Adipocyte (in vitro differentiated cells): ENCODE measurements around the gene AQP6.

Experiments
- DNase-seq: peaks from one replicate; pipeline ENCODE4 v3.0.0-alpha.2; 2015; ENCODE audit warnings: low read depth
- H3K27me3 ChIP-seq: replicated peaks from 2 replicates; pipeline ENCODE4 v1.7.0; 2013; ENCODE audit warnings: mild to moderate bottlenecking, low read length, moderate library complexity; ENCODE audit not compliant: control insufficient read depth, insufficient read depth
- H3K36me3 ChIP-seq: 2 replicates; pipeline ENCODE4 v1.7.0; 2013; ENCODE audit warnings: low read length, mild to moderate bottlenecking, moderate library complexity; ENCODE audit not compliant: control insufficient read depth, insufficient read depth, severe bottlenecking
- H3K4me1 ChIP-seq: 2 replicates; pipeline ENCODE4 v1.7.0; 2013; ENCODE audit warnings: mild to moderate bottlenecking, low read length, moderate library complexity; ENCODE audit not compliant: control insufficient read depth, insufficient read depth
- H3K4me3 ChIP-seq: 2 replicates; pipeline ENCODE4 v1.7.0; 2013; ENCODE audit warnings: mild to moderate bottlenecking, low read length, moderate library complexity
- H3K9ac ChIP-seq: 2 replicates; pipeline ENCODE4 v1.7.0; 2013; ENCODE audit warnings: mild to moderate bottlenecking, low read length, moderate library complexity
- H3K9me3 ChIP-seq: 2 replicates; pipeline ENCODE4 v1.7.0; 2013; ENCODE audit warnings: mild to moderate bottlenecking, low read length, moderate library complexity; ENCODE audit not compliant: control insufficient read depth

AQP6 gene

DNA sequence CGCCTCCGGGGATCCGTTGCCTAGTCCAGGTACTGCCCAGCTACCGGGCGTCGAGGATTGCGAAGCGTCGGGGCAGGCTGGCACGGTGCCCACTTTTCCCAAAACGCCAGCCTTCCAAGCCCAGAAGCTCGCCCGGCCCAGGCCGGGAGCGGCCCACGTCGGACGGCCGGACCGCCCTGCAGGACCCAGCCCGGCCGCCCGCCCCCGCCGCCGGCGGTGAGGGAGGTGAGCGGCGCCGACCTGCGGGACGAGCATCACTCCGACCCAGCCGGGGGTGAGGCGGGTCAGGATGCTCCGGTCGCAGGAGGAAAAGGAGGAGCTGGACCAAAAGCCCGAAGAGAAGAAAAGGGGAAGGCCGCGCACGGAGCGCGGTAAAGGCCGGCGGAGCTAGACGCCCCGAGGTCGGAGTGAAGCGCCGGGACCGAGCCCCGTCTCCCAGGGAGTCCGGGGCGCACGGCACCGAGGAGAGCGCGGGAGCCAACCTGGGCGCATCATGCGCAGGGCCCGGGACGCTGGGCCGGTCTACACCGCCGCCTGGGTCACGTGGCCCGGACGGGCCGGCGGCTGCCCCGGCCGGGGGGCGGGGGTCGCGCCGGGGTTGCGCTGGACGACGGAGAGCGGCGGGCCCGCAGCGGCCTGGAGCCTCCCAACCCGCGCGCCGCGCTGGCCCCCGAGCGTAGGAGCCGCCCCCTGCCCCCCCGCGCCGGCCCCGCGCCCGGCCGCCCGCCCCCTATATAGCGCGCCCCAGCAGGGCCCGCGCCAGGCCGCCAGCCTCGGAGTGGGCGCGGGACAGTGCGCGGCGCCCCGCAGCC lies 11.4 kb upstream of the AQP6 start, which contains the start of gene AQP5:
Gene AQP5 (plus strand): TSS at position 762 of the 812 bp plus-strand sequence. CDS start 146 bp downstream, outside the sequence.
- Histone ChIP-seq H3K27me3 (peaks cover 56% of the 10 kb centered on the region), H3K4me1 (no peaks in the 10 kb centered on the region), H3K9ac (no peak within 1 kb of the TSS), H3K9me3 (no peaks in the 10 kb centered on the region), H3K4me3 (no peak within 1 kb of the TSS), H3K36me3 (no peaks in the 10 kb centered on the region)
- peak; percentile 24 for DNase-seq

DNA sequence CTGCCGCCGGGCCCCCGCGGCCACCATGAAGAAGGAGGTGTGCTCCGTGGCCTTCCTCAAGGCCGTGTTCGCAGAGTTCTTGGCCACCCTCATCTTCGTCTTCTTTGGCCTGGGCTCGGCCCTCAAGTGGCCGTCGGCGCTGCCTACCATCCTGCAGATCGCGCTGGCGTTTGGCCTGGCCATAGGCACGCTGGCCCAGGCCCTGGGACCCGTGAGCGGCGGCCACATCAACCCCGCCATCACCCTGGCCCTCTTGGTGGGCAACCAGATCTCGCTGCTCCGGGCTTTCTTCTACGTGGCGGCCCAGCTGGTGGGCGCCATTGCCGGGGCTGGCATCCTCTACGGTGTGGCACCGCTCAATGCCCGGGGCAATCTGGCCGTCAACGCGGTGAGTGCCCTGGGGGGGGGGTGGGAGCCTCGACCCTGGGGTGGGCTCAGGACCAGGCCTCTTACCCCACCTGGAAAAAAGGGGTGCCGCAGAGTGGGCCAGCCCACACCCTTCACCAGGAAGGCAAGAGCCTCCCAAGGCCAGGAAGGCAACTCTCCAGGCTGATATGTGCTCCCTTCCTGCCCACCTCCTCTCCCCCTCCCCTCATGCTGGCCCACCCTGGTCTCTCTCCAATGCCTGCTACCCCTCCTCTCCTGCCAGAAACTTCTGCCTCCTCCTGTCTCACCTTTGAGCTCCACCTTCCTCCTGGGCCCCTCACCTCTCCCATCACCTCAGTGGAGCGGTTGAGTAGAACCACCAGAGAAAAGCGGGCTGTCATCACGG lies 10.6 kb upstream of the AQP6 start:
- no peak overlapping the region for H3K9ac ChIP-seq
- H3K36me3 ChIP-seq = no peaks in the 10 kb centered on the region
- H3K27me3 ChIP-seq = peaks cover 49% of the 10 kb centered on the region
- H3K4me1 ChIP-seq = peaks cover 1% of the 10 kb centered on the region
- no peak for DNase-seq
- H3K4me3 ChIP-seq = no peak overlapping the region
- no peaks in the 10 kb centered on the region for H3K9me3 ChIP-seq

DNA sequence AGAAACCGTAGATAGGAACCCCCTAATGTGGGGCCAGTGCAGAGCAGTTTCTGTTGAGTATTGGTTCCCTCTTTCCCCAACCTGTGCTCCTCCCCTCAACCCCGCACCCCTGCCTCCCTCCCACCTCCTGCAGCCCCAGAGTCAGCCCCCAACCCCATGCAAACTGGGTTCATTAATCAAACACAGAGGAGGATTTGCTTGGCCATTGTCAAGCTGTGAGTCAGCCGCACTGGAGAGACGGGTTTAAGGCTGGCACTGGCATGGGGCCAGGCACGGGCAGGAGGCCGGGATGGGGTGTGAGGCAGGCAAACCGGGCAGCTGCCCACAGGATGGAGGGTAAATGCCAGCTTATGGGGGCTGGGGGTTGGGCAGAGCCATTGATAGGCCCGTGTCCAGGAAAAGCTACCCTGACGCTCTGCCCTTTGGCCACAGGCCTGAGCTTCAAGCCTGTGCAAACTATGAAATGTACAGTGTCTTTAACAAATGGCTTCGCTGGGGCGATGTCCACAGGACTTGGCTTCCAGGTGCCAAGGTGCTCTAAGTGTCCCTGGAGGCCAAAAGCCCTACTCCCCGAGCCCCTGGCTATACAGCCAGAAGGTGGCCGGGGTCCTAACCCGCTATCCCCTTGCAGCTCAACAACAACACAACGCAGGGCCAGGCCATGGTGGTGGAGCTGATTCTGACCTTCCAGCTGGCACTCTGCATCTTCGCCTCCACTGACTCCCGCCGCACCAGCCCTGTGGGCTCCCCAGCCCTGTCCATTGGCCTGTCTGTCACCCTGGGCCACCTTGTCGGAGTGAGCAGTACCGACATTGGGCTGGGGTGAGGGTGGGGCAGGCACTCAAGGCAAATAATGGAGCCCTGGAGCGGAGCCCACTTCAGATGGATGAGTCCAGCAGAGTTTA lies 9.6 kb upstream of the AQP6 start:
- Histone ChIP-seq H3K4me3 (no peak overlapping the region), H3K36me3 (no peaks in the 10 kb centered on the region), H3K9me3 (no peaks in the 10 kb centered on the region), H3K27me3 (peaks cover 45% of the 10 kb centered on the region), H3K9ac (no peak overlapping the region), H3K4me1 (peaks cover 4% of the 10 kb centered on the region)
- peak; percentile 58 for DNase-seq

DNA sequence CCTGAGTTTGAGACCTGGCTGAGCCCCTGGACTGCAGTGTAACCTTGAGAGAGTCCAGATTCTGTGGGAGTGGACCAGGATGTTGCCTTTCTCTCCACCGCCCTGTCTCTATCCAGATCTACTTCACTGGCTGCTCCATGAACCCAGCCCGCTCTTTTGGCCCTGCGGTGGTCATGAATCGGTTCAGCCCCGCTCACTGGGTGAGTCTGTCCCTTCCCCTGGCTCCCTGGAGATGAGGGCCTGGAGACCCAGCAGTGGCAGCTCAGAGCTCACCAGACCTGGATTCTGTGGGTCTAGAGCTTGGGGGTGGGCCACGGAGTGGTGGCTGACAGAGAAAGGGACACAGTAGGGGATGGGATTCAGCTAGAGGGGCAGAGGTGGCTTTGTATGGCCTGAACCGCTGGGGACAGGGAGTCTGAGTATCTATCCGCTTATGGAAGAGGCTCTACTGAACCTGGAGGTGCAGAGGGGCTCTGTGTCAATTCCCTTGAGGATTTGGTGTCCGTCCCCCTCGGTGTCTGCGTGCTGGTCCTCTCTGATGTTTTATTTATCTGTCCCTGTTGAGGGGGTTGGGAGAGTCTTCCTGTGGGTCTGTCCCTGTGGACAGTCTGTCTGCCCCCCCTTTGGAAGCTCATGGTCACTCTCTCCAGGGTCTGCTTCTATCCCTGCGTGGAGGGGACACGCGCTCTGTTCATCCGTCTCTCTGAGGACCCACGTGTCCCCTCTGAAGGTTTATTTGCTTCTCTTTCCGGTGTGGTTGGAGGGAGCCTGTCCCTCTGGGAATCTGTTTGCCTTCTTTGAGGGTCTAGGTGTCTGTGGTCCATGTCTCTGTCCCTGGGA lies 8.6 kb upstream of the AQP6 start:
- Histone ChIP-seq H3K4me3 (no peak overlapping the region), H3K9ac (no peak overlapping the region), H3K36me3 (no peaks in the 10 kb centered on the region), H3K4me1 (peaks cover 4% of the 10 kb centered on the region), H3K27me3 (peaks cover 48% of the 10 kb centered on the region), H3K9me3 (no peaks in the 10 kb centered on the region)
- DNase-seq = no peak

DNA sequence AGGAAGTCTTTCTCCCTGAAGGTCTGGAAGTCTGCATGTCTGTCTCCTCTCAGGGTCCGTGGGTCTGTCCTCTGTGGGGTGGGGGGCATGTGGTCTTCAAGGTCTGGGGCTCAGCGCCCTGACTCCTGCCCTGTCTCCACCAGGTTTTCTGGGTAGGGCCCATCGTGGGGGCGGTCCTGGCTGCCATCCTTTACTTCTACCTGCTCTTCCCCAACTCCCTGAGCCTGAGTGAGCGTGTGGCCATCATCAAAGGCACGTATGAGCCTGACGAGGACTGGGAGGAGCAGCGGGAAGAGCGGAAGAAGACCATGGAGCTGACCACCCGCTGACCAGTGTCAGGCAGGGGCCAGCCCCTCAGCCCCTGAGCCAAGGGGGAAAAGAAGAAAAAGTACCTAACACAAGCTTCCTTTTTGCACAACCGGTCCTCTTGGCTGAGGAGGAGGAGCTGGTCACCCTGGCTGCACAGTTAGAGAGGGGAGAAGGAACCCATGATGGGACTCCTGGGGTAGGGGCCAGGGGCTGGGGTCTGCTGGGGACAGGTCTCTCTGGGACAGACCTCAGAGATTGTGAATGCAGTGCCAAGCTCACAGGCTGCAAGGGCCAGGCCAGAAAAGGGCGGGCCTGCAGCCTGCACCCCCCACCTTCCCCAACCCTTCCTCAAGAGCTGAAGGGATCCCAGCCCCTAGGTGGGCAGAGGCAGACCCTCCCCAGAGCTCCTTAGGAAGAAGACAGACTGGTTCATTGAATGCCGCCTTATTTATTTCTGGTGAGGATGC lies 7.7 kb upstream of the AQP6 start:
- no peaks in the 10 kb centered on the region for H3K9me3 ChIP-seq
- peaks cover 4% of the 10 kb centered on the region for H3K4me1 ChIP-seq
- H3K36me3 ChIP-seq = no peaks in the 10 kb centered on the region
- H3K9ac ChIP-seq = no peak overlapping the region
- H3K4me3 ChIP-seq = no peak overlapping the region
- no peak for DNase-seq
- peaks cover 50% of the 10 kb centered on the region for H3K27me3 ChIP-seq

DNA sequence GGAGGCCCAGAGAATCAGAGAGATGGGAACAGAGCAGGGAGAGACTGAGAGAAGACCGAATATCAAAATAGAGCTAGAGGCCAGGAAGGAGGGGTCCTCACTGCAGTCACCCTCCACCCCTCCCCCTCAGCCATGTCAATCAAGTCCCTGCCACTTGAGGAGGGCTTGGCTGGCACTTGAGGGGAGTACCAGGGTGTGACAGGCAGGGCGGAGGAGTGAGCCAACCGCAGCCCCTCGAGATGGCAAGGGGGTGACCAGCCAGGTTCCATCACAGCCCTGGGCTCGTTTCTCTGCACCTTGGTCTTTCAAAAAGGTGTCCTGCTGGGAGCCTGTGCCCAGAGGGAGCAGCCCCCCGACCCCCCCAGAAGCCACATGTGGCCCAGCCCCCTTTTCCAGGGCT lies 6.9 kb upstream of the AQP6 start:
- Histone ChIP-seq H3K9me3 (no peaks in the 10 kb centered on the region), H3K9ac (no peak overlapping the region), H3K27me3 (peaks cover 50% of the 10 kb centered on the region), H3K36me3 (no peaks in the 10 kb centered on the region), H3K4me3 (no peak overlapping the region), H3K4me1 (peaks cover 4% of the 10 kb centered on the region)
- no peak for DNase-seq

DNA sequence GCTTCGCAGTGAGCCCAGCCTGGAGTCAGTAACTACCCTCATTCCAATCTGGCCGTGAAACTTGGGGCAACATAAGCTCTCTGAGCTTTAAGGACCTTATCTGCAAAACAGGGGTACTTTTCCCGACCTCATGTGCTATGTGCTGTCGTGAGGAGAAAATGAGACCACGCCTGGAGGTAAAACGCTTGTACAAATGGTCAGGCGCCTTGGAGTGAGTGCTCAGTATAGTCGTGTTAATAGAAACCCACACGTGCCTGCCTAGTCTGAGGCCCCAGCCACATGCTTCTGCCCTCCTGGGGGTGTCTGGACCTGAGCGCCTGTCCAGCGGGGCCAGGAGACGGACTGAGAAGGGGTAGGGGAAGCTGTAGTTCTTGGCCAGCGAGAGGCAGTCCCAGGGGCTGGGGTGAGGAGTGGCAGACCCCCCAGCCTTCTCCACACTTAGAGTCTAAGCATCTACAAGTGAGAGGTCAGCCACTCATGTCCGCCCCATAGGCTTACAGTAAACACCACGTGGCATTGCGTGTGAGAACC lies 6.2 kb upstream of the AQP6 start:
- Histone ChIP-seq H3K4me3 (no peak overlapping the region), H3K27me3 (peaks cover 50% of the 10 kb centered on the region), H3K36me3 (no peaks in the 10 kb centered on the region), H3K9ac (no peak overlapping the region), H3K9me3 (no peaks in the 10 kb centered on the region), H3K4me1 (peaks cover 4% of the 10 kb centered on the region)
- no peak for DNase-seq

DNA sequence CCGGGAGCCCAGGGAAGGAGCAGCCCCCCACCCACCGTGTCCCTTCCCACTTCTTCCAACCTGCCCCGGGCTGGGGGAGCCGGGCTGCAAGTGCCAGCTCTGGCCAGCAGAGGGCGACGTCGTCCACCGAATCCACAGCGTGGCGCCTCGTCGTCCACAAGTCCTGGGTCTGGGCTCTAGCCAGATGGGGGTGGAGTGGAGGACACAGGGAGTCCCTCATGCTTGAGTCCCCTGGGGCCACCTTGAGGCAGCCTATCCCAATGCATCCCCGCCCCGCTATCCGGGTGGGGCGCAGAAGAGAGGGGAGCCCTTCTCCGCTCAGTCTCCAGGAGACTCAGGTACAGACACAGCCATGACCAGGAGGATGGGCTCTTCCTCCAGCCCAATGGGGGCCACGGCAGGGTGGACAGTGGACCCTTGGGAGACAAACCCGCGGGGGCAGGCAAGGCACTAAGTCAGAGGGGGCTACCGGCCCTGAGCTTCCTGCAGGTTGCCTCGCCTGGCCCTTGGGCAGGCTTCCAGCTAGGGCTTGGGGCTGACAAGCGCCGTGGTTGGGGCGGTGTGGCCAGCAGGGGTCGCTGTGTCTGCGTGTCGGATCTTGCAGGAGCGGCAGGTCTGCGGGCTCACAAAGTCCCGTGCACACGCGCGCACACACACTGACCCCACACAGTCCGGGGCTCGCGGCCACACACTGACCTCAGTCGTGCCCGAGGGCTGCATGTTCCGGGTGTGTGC lies 5.5 kb upstream of the AQP6 start:
- H3K9me3 ChIP-seq = no peaks in the 10 kb centered on the region
- H3K4me1 ChIP-seq = peaks cover 4% of the 10 kb centered on the region
- H3K4me3 ChIP-seq = peak overlapping the region; percentile 42
- H3K36me3 ChIP-seq = no peaks in the 10 kb centered on the region
- H3K27me3 ChIP-seq = peaks cover 47% of the 10 kb centered on the region
- H3K9ac ChIP-seq = no peak overlapping the region
- DNase-seq = peak; percentile 91

DNA sequence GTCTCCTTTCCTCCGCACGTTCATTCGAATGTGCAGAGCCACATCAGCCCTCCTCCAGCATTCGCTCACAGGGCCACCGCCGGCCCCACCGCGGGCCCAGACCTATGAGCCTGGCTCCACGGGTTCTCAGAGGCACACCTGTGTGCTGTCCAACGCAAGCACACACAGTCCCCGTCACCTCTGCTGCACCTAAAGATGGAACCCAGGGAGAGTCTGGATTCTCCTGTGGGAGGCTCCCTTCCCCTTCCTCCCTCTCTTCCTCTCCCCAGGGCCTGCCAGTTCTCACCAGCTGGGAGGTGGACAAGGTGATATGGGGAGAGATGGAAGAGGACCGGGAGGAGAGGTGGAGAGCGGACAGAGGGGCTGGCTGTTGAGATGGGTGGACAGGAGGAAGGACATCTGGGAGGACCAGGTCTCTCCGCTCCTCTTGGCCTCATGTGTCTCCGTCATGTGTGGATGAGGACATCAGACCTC lies 4.9 kb upstream of the AQP6 start:
- no peak overlapping the region for H3K9ac ChIP-seq
- DNase-seq = no peak
- peaks cover 47% of the 10 kb centered on the region for H3K27me3 ChIP-seq
- peaks cover 4% of the 10 kb centered on the region for H3K4me1 ChIP-seq
- peak overlapping the region; percentile 42 for H3K4me3 ChIP-seq
- no peaks in the 10 kb centered on the region for H3K9me3 ChIP-seq
- H3K36me3 ChIP-seq = no peaks in the 10 kb centered on the region
